Measurements from ENCODE around the gene MTHFD1. TPM values are rescaled to one million over a fixed set of nuclear protein-coding genes. Genes with fewer than 3 reads are reported as not detected.
"Not testable (repeated sequence)": the region's sequence is repeated elsewhere in the genome, so short reads cannot be mapped to it uniquely, and the experiment has no call there.

Gene MTHFD1
- total RNA-seq, result 79.2 TPM

- peak; percentile 99 for DNase-seq (ENCODE audit: low spot score)
Measured at GRCh38 chr14:64387782-64388532, at the start of gene MTHFD1. TSS of gene MTHFD1 (plus strand) at chr14:64388353. CDS start at chr14:64388428, 75 bp downstream.

DNA sequence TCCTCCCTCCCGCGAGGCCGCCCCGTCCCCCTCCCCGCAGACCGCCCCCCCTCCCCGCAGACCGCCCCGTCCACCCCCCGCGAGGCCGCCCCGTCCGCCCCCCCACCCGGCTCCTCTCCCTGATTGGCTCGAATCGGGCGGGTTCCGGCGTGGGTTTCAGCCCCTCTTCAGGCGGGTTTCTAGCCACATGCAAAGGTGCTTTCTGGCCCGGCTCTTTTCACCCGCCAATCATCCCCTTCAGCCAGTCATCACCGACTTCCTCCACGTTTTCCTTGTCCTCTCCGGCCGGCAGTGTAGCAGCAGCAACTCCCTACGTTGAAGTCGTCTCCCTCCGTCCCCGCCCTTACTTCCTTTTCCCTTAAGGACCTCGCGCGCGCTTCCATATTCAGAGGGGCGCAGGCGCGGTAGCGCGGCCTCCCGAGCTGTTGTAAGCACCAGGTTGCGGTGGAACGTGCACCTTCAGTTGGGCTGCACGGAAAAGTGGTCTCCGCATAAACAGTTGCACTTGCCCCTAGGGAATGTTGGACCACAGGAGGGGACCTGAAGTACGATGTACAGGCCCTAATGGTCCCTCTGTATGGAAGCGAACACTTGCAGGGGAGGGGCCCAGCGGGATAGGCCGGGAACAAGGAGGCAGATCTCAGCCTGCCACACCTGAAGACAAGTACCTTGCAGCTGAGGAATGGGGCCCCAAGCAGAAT lies 49.4 kb upstream of the MTHFD1 start:
- peak; percentile 97 for DNase-seq (ENCODE audit: low spot score)

DNA sequence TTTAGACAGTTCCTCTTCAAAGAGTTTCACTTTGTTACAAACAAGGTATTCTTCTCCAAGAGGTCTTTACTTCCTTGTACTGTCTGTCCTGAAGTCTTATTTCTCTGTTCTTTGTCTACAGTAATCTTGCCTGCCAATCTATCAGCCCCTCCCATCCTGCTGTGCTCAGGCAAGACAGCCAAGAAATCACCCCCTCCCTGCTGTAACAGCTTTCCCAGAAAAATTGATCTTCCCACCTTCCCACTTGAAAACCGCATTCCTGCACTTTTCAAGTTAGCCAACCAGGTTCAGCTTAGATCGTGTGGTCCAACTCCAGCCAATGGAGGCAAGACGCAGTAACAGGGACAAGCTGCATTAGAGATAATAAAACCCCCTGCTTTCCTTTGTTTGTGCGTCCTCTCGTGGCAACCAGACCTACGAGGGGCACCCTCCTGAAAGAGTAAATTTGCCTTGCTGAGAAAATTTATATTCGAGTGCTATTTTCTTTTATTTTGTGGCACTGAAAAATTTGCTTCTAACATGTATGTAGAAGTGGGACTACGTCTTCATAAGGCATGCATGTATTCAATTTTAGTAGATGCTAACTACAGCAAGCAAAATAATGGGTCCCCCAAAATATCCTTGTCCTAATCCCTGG lies 47.5 kb upstream of the MTHFD1 start:
- no peak for DNase-seq (ENCODE audit: low spot score)

DNA sequence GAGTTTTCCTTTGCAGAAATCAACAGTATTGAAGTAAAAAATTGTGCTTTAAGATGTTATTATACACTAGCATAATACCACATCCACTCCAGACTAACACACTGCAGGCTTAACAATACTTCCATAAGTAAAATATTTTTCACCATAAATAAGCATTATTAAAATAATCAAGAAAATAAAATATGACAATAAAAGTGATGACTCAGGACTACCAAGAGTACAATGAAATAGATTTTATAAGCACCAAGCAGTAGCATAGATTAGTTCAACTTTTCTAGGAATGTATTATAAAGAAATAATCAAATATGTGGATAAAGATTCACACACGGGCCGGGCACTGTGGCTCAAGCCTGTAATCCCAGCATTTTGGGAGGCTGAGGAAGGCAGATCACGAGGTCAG lies 40.4 kb upstream of the MTHFD1 start:
- no peak for DNase-seq (ENCODE audit: low spot score)

DNA sequence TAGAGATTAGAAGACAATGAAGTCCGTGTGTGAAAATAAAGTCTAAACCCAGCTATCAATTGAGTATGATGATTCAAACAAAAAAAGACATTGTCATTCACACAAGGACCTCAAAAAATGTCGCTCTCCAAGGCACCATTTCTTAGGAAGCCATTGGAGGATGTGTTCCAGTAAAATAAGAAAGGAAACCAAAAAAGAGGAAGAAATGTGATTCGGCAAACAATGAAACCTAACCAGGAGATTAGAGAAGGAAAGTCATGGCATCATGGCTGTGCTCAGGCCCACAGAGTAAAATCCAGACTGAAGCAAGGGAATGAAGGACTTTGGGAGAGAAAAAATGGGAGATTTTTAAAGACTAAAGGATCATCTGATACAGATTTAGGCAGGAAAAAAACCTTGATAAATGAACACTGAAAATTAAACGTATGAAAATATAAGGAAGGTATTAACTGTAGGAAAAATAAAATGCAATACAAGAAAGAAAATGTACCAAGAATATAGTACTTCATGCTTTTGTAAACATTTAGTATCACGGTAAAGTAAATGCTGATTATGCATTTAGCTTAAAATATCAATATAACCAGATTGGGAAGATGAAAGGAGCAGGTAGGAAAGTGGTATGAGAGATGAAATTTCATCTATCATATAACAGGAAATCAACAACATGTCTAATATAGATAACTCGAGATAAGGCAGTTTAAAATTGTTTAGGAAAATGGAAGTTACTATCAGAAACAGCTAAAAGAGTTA lies 38.2 kb upstream of the MTHFD1 start:
- DNase-seq (ENCODE audit: low spot score), result no peak

GRCh38 chr14:64363265-64363846 lies 24.8 kb upstream of the MTHFD1 start:
- no peak for DNase-seq (ENCODE audit: low spot score)

DNA sequence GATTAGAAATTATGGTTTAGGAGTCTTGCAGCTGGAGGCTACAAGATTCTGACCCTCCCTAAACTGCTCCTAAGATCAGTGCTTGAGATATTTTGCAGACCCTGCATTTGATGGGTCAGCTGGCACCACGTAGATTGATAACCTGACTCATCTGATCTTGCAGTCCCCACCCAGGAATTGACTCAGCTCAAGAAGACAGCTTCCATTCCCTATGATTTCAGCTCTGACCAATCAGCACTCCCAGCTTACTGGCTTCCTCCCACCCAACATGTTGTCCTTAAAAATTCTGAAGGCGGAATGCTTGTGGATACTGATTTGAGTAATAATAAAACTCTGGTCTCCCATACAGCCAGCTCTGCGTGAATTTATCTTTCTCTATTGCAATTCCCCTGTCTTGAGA lies 23.2 kb upstream of the MTHFD1 start:
- no peak for DNase-seq (ENCODE audit: low spot score)

DNA sequence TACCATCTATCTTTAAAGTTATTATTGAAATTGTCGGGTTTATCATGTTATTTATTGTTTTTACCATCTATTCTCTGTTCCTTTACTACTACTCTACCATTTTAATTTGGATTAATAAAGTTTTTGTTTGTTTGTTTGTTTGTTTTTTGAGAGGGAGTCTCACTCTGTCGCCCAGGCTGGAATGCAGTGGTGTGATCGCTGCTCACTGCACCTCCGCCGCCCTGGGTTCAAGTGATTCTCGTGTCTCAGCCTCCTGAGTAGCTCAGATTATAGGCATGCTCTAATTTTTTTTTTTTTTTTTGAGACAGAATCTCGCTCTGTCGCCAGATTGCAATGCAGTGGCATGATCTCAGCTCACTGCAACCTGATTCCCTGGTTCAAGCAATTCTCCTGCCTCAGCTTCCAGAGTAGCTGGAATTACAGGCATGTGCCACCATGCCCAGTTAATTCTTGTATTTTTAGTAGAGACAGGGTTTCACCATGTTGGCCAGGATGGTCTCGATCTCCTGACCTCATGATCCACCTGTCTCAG lies 22.7 kb upstream of the MTHFD1 start:
- not testable (repeated sequence) for DNase-seq (ENCODE audit: low spot score)

GRCh38 chr14:64369201-64369600 lies 19.0 kb upstream of the MTHFD1 start:
- no peak for DNase-seq (ENCODE audit: low spot score)

- peak; percentile 55 for DNase-seq (ENCODE audit: low spot score)
Measured at GRCh38 chr14:64387232-64387781, 846 bp upstream of the MTHFD1 start.

DNA sequence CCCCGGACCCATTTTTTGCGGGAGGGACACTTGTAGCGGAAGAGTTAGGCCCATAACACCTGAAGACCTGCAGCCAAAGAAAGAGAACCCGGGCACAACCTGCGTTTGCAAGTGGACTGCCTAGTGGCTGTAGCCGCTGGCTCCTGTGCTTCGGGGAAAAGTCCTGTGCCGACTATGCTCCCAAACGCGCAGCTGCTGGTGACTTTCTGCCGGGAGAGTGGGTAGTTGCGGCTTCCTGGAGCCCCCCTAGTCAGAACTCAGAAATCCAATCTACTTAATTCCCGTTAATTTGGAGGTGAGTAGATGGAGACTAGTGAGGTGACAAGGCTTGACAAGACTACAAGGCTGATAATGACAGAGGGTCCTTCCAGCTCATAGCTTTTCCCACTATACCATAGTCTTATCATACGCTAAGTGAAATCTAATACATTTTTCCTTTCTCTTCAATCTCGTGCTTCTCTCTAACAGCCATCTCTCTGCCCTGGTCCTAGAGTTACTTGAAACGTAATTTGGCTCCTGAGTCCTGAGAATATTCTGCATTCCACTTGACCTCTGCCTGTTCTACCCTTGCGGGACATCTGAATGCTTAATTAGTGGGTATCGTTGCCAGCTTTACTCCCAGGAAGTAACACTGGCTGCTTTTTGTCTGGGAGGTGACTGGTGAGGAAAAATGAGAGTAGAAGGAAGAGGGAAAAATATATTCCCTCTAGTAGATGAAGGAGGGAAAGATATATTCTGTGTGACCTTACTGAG lies 556 bp downstream of the MTHFD1 start:
- no peak for DNase-seq (ENCODE audit: low spot score)

GRCh38 chr14:64391113-64391725 lies 3.1 kb downstream of the MTHFD1 start:
- no peak for DNase-seq (ENCODE audit: low spot score)

DNA sequence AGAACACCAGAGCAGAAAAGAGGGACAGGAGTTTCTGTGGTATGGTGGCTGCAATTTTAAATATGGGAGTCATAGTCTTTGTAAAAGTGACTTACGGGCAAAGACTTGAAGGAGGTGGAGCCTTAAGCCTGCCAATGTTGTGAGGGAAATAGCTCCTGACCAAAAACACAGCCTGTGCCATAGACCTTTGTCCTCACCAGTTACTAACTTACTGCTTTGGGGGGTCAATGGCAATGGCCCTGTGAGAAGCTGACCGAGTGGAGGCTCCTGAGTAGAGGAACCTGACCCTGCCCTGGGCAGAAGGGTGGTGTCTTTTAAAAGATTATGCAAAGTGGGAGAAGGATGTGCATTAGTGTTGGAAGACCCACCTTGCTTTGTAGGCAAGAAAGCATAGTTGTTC lies 3.8 kb downstream of the MTHFD1 start:
- DNase-seq (ENCODE audit: low spot score), result no peak

DNA sequence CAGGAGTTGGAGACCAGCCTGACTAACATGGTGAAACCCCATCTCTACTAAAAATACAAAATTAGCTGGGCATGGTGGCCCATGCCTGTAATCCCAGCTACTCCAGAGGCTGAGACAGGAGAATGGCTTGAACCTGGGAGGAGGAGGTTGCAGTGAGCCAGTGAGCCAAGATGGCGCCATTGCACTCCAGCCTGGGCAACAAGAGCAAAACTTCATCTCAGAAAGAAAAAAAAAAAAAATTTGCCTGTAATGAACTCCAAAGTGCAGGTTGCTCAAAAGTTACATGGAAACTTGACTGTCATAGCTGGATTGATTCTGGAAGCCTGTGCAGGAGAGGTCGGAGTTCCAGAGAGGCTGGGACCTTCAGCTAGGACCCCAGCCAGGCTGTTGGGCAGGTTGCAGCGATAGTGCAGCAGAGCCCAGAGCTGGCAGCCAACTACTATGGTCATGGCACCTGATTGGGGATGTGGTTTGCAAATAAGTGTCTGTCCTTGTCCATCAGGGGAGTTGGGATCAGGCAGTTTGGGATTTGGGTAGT lies 5.1 kb downstream of the MTHFD1 start:
- DNase-seq (ENCODE audit: low spot score), result not testable (repeated sequence)

GRCh38 chr14:64394423-64394822 lies 6.3 kb downstream of the MTHFD1 start:
- DNase-seq (ENCODE audit: low spot score), result no peak

- no peak for DNase-seq (ENCODE audit: low spot score)
Measured at GRCh38 chr14:64394977-64395633, 7.0 kb downstream of the MTHFD1 start.

- no peak for DNase-seq (ENCODE audit: low spot score)
Measured at GRCh38 chr14:64400829-64401459, 12.8 kb downstream of the MTHFD1 start.

DNA sequence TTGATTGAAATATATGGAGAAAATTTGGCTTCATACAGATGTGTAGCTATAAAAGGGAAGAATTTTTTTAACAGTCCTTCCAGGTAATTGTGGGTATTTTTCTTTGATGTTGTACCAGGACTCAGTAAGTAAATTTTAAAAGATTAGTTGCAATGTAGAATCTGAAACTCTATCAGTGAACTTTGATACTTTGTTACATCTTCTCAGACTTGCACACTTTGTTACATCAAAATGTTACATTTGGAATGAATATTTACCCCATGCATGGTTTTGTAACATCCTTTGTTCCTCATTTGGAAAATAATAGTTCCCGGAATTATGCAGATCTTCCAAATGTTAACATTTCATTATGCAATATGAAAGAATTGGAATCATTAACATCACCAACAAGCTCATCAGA lies 13.8 kb downstream of the MTHFD1 start:
- DNase-seq (ENCODE audit: low spot score), result no peak

- no peak for DNase-seq (ENCODE audit: low spot score)
Measured at GRCh38 chr14:64405295-64405694, 17.1 kb downstream of the MTHFD1 start.
